HepG2 (cell line): ENCODE data around the gene OGFOD3. TPM values are rescaled to one million over a fixed set of nuclear protein-coding genes. Genes with fewer than 3 reads are reported as not detected.
A peak's percentile ranks its signal among the peaks of the same experiment; 100 is the strongest.

Source experiments
- FOXO4 ChIP-seq: sonication (generic); formaldehyde crosslinking; conservative IDR thresholded peaks from 2 replicates; pipeline ENCODE4 v1.8.1; 2023; ENCODE audit warnings: missing genetic modification reagents
- GATAD1 ChIP-seq: IDR thresholded peaks from 2 replicates; pipeline ENCODE4 v1.6.1; 2016; ENCODE audit warnings: missing genetic modification reagents, missing compliant biosample characterization
- HNF1B ChIP-seq: sonication (generic); formaldehyde crosslinking; IDR thresholded peaks from 2 replicates; pipeline ENCODE4 v1.5.1; 2020; ENCODE audit warnings: mild to moderate bottlenecking, moderate library complexity, missing genetic modification reagents
- HOXA3 ChIP-seq: sonication (generic); formaldehyde crosslinking; IDR thresholded peaks from 2 replicates; pipeline ENCODE4 v1.5.0; 2020; ENCODE audit warnings: missing genetic modification reagents
- KDM6A ChIP-seq: IDR thresholded peaks from 2 replicates; pipeline ENCODE4 v1.6.1; 2016; ENCODE audit warnings: low read depth
- MXD1 ChIP-seq: sonication (generic); formaldehyde crosslinking; IDR thresholded peaks from 2 replicates; pipeline ENCODE4 v1.4.0; 2020; ENCODE audit warnings: mild to moderate bottlenecking, missing genetic modification reagents
- NR1H2 ChIP-seq: sonication (generic); formaldehyde crosslinking; IDR thresholded peaks from 2 replicates; pipeline ENCODE4 v1.8.1; 2022; ENCODE audit warnings: low read depth, missing genetic modification reagents, borderline replicate concordance
- ZBTB25 ChIP-seq: IDR thresholded peaks from 2 replicates; pipeline ENCODE4 v1.6.1; 2018; ENCODE audit warnings: missing genetic modification reagents
- ZHX1 ChIP-seq: sonication (generic); formaldehyde crosslinking; IDR thresholded peaks from 2 replicates; pipeline ENCODE4 v1.8.1; 2022; ENCODE audit warnings: low read depth, mild to moderate bottlenecking, missing genetic modification reagents
- ZMYM4 ChIP-seq: sonication (generic); formaldehyde crosslinking; IDR thresholded peaks from 2 replicates; pipeline ENCODE4 v1.8.1; 2023; ENCODE audit warnings: mild to moderate bottlenecking, missing genetic modification reagents
- ZNF18 ChIP-seq: sonication (generic); formaldehyde crosslinking; IDR thresholded peaks from 2 replicates; pipeline ENCODE4 v1.8.0; 2022; ENCODE audit warnings: mild to moderate bottlenecking, missing genetic modification reagents; ENCODE audit not compliant: insufficient replicate concordance
- ZNF580 ChIP-seq: IDR thresholded peaks from 2 replicates; pipeline ENCODE4 v1.6.1; 2016; ENCODE audit warnings: low read depth, borderline replicate concordance
- ZNF614 ChIP-seq: IDR thresholded peaks from 2 replicates; pipeline ENCODE4 v1.6.1; 2018; ENCODE audit warnings: missing biosample characterization, missing genetic modification reagents, inconsistent platforms, borderline replicate concordance
- ZNF703 ChIP-seq: sonication (generic); formaldehyde crosslinking; IDR thresholded peaks from 2 replicates; pipeline ENCODE4 v1.5.1; 2020; ENCODE audit warnings: missing genetic modification reagents, mild to moderate bottlenecking, moderate library complexity, borderline replicate concordance
- ZZZ3 ChIP-seq: sonication (generic); formaldehyde crosslinking; IDR thresholded peaks from 2 replicates; pipeline ENCODE4 v1.4.0; 2020; ENCODE audit warnings: missing genetic modification reagents, mild to moderate bottlenecking, borderline replicate concordance
- polyA plus RNA-seq, 8 experiments: library from polyadenylated mRNA; depleted of rRNA in 3 of 8; stranded (reverse) in 7 of 8; unstranded in 1 of 8; fragments of >200 nt; fragmentation: Illumina TruSeq in 4 of 8; extraction: Trizol in 4 of 8; gene quantifications; 2 replicates each; pipeline versions ENCODE4 v1.2.1 to v1.2.3, GENCODE V29; 2011 to 2016; ENCODE audit warnings: low read depth in 4 of 8, missing spikeins in 1 of 8, mixed read lengths in 1 of 8; ENCODE audit not compliant: insufficient read depth in 1 of 8
- total RNA-seq, 5 experiments: library from RNA; depleted of rRNA; stranded (reverse); fragments of >200 nt; fragmentation: Illumina TruSeq; extraction: Trizol; gene quantifications; 2 replicates each; pipeline ENCODE4 v1.2.3, GENCODE V29; 2016; ENCODE audit warnings: low read depth in 1 of 5

Gene OGFOD3
- total and polyA plus RNA-seq, 2 of the 13 experiments (the other 11 are each of a cell fraction or from before 2014, with no cell fraction given), result 40.0 to 42.1 TPM

- no peak for TF ChIP-seq ZHX1 (CRISPR knock-in tag)
- peak; percentile 82; the same call in 1 of the 2 replicates for TF ChIP-seq ZNF580
- peak; percentile 81; the same call in 1 of the 2 replicates for TF ChIP-seq ZNF614 (CRISPR knock-in tag)
- TF ChIP-seq ZBTB25 (CRISPR knock-in tag), result no peak
- peak; percentile 72 for TF ChIP-seq ZMYM4 (CRISPR knock-in tag)
- TF ChIP-seq FOXO4 (CRISPR knock-in tag), result 0 out of 2 replicates have a peak, but pooled peaks have one; percentile 86
- TF ChIP-seq ZZZ3 (CRISPR knock-in tag), result peak; percentile 69; the same call in 1 of the 2 replicates
- peak; percentile 78 for TF ChIP-seq HOXA3 (CRISPR knock-in tag)
- no peak for TF ChIP-seq NR1H2 (CRISPR knock-in tag)
- peak; percentile 56; the same call in 1 of the 2 replicates for TF ChIP-seq MXD1
- TF ChIP-seq KDM6A, result no peak
- TF ChIP-seq ZNF703, result no peak
- TF ChIP-seq GATAD1, result peak; percentile 39; the same call in 1 of the 2 replicates
- TF ChIP-seq ZNF18 (CRISPR knock-in tag), result peak; percentile 34
- TF ChIP-seq HNF1B (CRISPR knock-in tag), result peak; percentile 62
Measured at GRCh38 chr17:82351713-82352488, 66.5 kb downstream of the OGFOD3 start (continued).
